Tibial nerve (tissue), 4 donors: Measurements from ENCODE around the gene ARHGAP26. TPM values are rescaled to one million over a fixed set of nuclear protein-coding genes. Genes with fewer than 3 reads are reported as not detected.
A peak's percentile ranks its signal among the peaks of the same experiment; 100 is the strongest.

Experiments
- DNase-seq, 2 donors: peaks; one replicate each; pipeline ENCODE4 v3.0.0-alpha.2; 2019; ENCODE audit warnings: low spot score in 2 of 2
- H3K27ac ChIP-seq, 4 donors: fragments of 200-600 bp; sonication (generic) in 3 of 4; one replicate each; pipeline ENCODE4 v1.5.1; 2017 to 2019; ENCODE audit warnings: mild to moderate bottlenecking in 1 of 4
- H3K27me3 ChIP-seq, 2 donors: fragments of 200-600 bp; sonication (generic) in 1 of 2; one replicate each; pipeline versions ENCODE4 v1.5.1 to v1.6.0; 2017 to 2019
- H3K36me3 ChIP-seq, 3 donors: fragments of 200-600 bp; sonication (generic); one replicate each; pipeline ENCODE4 v1.5.1; 2018 to 2019
- H3K4me1 ChIP-seq, 4 donors: fragments of 200-600 bp; sonication (generic) in 3 of 4; one replicate each; pipeline ENCODE4 v1.5.1; 2017 to 2019
- H3K4me3 ChIP-seq, 4 donors: fragments of 200-600 bp; sonication (generic) in 3 of 4; one replicate each; pipeline ENCODE4 v1.5.1; 2017 to 2019; ENCODE audit warnings: mild to moderate bottlenecking in 1 of 4, moderate library complexity in 1 of 4
- H3K9me3 ChIP-seq, 4 donors: fragments of 200-600 bp; sonication (generic) in 3 of 4; one replicate each; pipeline ENCODE4 v1.5.1; 2017 to 2019
- CTCF ChIP-seq, 5 experiments: fragments of 200-600 bp in 3 of 5; fragments of 450-650 bp in 2 of 5; sonication (generic) in 3 of 5; IDR thresholded peaks; one replicate each; pipeline ENCODE4 v1.5.1; 2016 to 2019; ENCODE audit warnings: antibody characterized with exemption in 5 of 5, mild to moderate bottlenecking in 3 of 5, moderate library complexity in 2 of 5
- EP300 ChIP-seq, 2 donors: sonication (generic); formaldehyde crosslinking; IDR thresholded peaks; one replicate each; pipeline ENCODE4 v1.6.1; 2017; ENCODE audit warnings: antibody characterized with exemption in 2 of 2, mild to moderate bottlenecking in 1 of 2
- POLR2A ChIP-seq, 2 donors: fragments of 450-650 bp; IDR thresholded peaks; one replicate each; pipeline ENCODE4 v1.6.1; 2017; ENCODE audit warnings: antibody characterized with exemption in 2 of 2, mild to moderate bottlenecking in 2 of 2, moderate library complexity in 2 of 2
- WGBS, 2 donors: methylation state at CpG; one replicate each; pipeline ENCODE4 v1.1.5; 2018; 5-methylcytosine and 5-hydroxymethylcytosine counted together
- total RNA-seq, 4 donors: library from RNA; depleted of rRNA; stranded (reverse); fragments of >200 nt; gene quantifications; one replicate each; pipeline ENCODE4 v1.1.0, GENCODE V29; 2016

Gene ARHGAP26
- total RNA-seq, 4 donors from 2014 or later, result 33.7 to 77.8 (median 57.8) TPM

DNA sequence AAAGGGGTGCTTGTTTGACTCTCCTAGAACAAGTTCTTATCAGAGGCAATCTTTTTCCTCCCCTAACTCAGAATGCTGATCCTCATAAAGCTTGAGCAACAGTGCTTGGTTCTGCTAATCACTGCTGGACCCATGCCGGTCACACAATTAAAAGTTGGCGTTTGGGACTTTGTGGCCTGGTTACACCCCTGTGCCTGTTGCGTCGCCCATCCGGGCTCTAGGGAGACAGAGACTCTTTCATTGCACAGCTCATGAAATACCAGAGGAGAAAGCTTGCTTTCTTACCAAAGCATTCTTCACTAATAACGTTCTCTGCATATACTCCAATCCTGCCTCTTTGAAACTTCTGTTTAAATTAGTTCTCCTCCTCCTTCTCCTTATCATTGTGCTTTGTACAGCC, 332.2 kb downstream of the ARHGAP26 start:
- Histone ChIP-seq H3K27me3 (no peaks in the 10 kb centered on the region), H3K4me1 (peaks cover 0 to 24% (median 5%) of the 10 kb centered on the region in 4 donors), H3K9me3 (no peaks in the 10 kb centered on the region), H3K27ac (peak overlapping the region; percentile 54 to 86 (median 70)), H3K4me3 (no peak overlapping the region), H3K36me3 (no peaks in the 10 kb centered on the region)
- no peak for DNase-seq
- TF ChIP-seq POLR2A (IDR thresholded peaks at IDR 0.05) (no peak), EP300 (IDR thresholded peaks at IDR 0.05) (peak in 1 of 2 donors; percentile 57), CTCF (IDR thresholded peaks at IDR 0.05) (no peak)
- WGBS, 2 donors, result 30 to 62% methylated on average over 6 of the region's 6 CpGs

- Histone ChIP-seq H3K36me3 (no peaks in the 10 kb centered on the region), H3K27ac (no peak overlapping the region), H3K9me3 (no peaks in the 10 kb centered on the region), H3K27me3 (no peaks in the 10 kb centered on the region), H3K4me3 (no peak overlapping the region), H3K4me1 (peaks cover 0 to 44% (median 11%) of the 10 kb centered on the region in 4 donors)
- TF ChIP-seq POLR2A (IDR thresholded peaks at IDR 0.05) (no peak), CTCF (IDR thresholded peaks at IDR 0.05) (no peak), EP300 (IDR thresholded peaks at IDR 0.05) (no peak)
- 84% methylated on average over 16 of the region's 16 CpGs for WGBS, 2 donors
- no peak for DNase-seq
Measured at GRCh38 chr5:143105216-143105905, 335.2 kb downstream of the ARHGAP26 start.

- H3K27ac ChIP-seq, result no peak overlapping the region
- H3K27me3 ChIP-seq, result no peaks in the 10 kb centered on the region
- H3K4me3 ChIP-seq, result no peak overlapping the region
- H3K9me3 ChIP-seq, result no peaks in the 10 kb centered on the region
- no peaks in the 10 kb centered on the region for H3K36me3 ChIP-seq
- DNase-seq, result peak in 1 of 2 donors; percentile 23
- WGBS, 2 donors, result 73 to 77% methylated on average over 6 of the region's 6 CpGs
- peaks cover 0 to 51% (median 14%) of the 10 kb centered on the region in 4 donors for H3K4me1 ChIP-seq
- TF ChIP-seq EP300 (IDR thresholded peaks at IDR 0.05) (peak in 1 of 2 donors; percentile 25), CTCF (IDR thresholded peaks at IDR 0.05) (no peak)
Measured at GRCh38 chr5:143106174-143106573, 336.0 kb downstream of the ARHGAP26 start.

DNA sequence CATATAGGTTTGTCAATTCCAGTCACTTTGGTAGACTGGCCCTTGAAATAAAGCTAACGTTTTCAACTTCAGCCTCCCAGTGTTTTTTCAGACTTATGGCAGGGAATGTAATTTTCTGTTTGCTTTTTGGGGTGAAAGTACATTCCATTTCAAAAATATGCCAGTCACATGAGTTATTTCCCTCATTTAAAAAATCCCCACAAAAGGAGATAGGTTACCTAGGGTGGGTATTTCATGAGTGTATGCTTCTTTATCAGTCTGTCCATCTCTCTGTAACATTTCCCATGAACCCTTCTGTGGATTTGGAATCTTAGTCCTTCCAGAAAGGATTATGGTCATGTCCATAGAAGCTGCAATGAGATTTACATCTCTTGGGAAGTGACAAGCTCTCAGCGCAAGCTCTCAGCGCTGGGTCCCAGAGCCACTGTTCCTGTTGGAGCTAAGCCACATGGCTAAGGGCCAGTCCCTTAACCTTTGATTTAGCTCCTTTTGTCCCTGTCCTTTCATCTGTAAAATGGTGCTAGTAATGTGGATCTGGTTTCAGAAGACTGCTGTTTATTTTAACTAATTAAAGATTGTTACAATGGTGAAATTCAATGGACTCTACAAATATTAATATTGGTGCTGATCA, 338.4 kb downstream of the ARHGAP26 start:
- Histone ChIP-seq H3K4me1 (peaks cover 0 to 42% (median 15%) of the 10 kb centered on the region in 4 donors), H3K9me3 (no peaks in the 10 kb centered on the region), H3K27ac (no peak overlapping the region), H3K36me3 (no peaks in the 10 kb centered on the region), H3K4me3 (no peak overlapping the region), H3K27me3 (no peaks in the 10 kb centered on the region)
- TF ChIP-seq POLR2A (IDR thresholded peaks at IDR 0.05) (no peak), EP300 (IDR thresholded peaks at IDR 0.05) (no peak), CTCF (IDR thresholded peaks at IDR 0.05) (no peak)
- 31 to 37% methylated on average over 3 of the region's 3 CpGs for WGBS, 2 donors
- no peak for DNase-seq

GRCh38 chr5:143110591-143110990, 340.4 kb downstream of the ARHGAP26 start:
- Histone ChIP-seq H3K9me3 (no peaks in the 10 kb centered on the region), H3K4me1 (peaks cover 0 to 42% (median 15%) of the 10 kb centered on the region in 4 donors), H3K27me3 (no peaks in the 10 kb centered on the region), H3K36me3 (no peaks in the 10 kb centered on the region), H3K27ac (no peak overlapping the region), H3K4me3 (no peak overlapping the region)
- DNase-seq, result no peak
- WGBS, 2 donors, result 30% methylated on average over 1 of the region's 1 CpG
- TF ChIP-seq POLR2A (IDR thresholded peaks at IDR 0.05) (no peak), CTCF (IDR thresholded peaks at IDR 0.05) (no peak), EP300 (IDR thresholded peaks at IDR 0.05) (no peak)
